Glomerular visceral epithelial cell (primary cell): ENCODE results near the gene DNAJC22.
"Not testable (repeated sequence)": the region's sequence is repeated elsewhere in the genome, so short reads cannot be mapped to it uniquely, and the experiment has no call there.

Experiments used
- DNase-seq: peaks from one replicate; pipeline ENCODE4 v3.0.0-alpha.2; 2016; ENCODE audit errors: extremely low spot score

Gene DNAJC22

DNA sequence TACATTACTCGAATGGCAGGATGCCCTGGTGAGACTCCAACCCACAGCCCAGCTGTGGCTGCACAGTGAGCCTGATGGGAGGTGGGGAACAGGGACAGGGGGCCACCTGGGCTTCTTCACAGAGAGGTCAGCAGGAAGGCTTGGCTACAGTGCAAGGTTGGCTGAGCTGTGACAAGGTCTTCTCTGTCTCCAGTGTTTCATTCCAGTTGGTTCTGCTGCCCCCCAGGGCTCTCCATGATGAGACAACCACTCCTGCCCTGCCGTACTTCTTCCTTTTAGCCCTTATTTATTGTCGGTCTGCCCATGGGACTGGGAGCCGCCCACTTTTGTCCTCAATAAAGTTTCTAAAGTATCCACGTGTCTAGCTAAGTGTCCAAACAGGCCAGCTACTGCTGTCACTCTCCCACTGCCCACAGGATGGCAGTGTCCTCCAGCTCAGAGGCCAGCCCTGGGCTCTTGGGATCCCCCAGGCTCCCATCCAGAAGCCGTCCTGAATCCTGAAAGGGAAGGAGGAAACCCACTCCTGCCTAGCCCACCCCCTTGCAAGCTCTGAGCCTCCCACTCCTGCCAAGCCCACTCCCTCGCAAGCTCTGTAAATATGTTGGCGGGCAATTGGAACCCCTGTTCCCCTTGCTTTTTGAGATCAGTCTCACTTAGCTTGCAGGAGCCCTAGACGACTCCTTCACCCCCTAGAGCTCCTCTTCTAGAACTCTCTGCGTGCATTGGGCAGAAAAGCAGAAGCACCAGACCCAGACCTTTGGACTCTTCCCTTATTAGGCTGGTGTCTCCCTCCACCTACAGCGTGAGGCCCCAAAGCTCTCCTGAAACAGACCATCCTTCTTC, 15.1 kb upstream of the DNAJC22 start:
- DNase-seq: peak; percentile 68

DNA sequence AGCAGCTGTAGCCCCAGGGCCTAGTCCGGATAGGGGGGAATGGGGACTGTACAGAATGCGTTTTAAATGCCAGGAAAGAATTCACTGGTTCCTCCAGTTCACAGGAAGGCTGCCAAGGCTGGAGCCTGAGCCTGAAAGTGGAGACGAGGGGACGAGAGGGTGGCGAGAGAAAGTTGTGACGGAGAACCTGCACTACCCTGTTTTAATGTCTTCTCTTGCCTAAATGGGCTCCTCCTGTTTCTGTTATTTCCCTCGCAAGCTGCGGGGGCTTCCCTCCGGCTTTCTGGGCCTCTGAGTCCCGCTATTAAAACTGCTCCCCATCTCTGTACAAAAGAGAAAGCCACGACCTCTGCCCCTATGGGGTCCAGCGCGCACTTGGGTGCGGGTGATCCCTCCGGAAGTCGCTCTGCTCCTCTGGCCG, 14.2 kb upstream of the DNAJC22 start:
- no peak for DNase-seq

GRCh38 chr12:49332891-49333371, 13.8 kb upstream of the DNAJC22 start:
- DNase-seq: no peak

DNA sequence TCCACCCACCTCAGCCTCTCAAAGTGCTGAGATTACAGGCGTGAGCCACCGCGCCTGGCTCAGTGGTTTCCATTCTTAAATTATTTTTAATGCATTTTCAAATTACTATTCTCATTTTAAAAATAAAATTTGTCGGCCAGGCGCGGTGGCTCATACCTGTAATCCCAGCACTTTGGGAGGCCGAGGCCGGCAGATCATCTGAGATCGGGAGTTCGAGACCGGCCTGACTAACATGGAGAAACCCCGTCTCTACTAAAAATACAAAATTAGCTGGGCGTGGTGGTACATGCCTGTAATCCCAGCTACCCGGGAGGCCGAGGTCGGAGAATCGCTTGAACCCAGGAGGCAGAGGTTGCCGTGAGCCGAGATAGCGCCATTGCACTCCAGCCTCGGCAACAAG, 12.9 kb upstream of the DNAJC22 start:
- not testable (repeated sequence) for DNase-seq

DNA sequence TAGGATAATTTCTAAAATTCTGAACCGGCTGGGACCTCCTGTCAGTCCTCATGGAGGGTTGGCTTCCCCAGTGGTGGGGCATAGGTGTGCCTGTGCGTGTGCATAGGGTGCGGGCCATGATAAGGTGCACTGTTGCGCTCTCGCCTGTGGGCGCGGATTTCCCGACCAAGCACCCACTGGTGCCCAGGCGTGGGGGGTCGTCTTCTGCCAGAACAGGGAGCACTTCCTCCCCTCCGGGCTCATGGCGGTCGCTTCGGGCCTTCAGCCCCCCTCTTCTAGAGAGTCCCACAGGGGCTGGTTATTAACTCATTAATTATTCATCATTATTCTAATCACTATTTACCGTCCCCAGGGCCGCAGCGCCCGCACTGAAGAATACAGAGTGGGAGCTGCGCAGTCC, 12.5 kb upstream of the DNAJC22 start:
- no peak for DNase-seq

DNA sequence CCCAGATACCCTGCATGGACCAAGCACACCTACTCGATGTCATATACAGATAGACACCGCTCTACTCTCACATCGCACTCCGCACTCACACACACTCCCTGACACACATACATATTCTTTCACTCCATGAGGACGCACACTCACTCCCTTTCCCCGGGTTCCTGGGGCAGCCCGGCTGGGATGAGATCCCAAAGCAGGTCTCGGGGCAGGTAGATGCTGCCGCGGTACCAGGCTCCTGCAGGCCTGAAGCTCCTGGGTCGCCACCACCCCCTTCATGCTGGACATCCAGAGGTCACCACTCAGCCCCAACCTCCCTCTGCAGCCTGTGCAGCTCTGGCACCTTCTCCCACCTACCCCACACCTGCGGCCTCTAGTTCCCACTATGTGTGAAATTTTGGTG, 12.0 kb upstream of the DNAJC22 start:
- no peak for DNase-seq

- DNase-seq: no peak
These were observed 11.4 kb upstream of the DNAJC22 start for GRCh38 chr12:49335118-49335954.

DNA sequence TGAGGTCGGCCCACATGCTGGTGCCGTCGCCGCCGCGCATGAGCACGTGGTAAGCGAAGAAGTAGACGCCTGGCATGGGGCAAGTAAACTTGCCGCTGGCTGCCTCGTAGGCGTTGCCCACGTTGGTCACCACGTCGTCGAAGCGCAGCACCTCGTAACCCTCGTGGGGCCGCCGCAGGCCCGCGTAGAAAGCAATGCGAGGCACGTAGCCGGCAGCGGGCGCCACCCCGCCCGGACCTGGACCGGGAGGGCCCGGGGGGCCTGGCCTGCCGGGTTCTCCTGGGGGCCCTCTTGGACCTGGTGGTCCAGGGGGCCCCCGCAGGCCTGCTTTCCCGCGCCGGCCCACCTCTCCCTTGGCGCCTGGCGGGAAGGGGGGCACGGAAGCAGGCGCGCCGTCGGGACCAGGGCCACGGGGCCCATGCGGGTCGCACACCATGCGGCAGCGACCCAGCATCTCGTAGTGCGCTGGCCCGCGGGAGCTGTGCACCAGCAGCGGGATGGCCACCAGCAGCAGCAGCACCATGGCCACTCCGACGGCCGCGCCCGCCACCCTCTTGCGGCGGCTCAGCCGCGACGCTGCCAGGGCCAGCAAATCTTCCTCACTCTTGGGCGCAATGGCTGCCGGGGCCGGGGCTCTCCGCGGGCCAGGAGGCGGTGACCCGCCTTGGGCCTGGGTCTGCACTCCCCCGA, 10.6 kb upstream of the DNAJC22 start:
- no peak for DNase-seq

DNA sequence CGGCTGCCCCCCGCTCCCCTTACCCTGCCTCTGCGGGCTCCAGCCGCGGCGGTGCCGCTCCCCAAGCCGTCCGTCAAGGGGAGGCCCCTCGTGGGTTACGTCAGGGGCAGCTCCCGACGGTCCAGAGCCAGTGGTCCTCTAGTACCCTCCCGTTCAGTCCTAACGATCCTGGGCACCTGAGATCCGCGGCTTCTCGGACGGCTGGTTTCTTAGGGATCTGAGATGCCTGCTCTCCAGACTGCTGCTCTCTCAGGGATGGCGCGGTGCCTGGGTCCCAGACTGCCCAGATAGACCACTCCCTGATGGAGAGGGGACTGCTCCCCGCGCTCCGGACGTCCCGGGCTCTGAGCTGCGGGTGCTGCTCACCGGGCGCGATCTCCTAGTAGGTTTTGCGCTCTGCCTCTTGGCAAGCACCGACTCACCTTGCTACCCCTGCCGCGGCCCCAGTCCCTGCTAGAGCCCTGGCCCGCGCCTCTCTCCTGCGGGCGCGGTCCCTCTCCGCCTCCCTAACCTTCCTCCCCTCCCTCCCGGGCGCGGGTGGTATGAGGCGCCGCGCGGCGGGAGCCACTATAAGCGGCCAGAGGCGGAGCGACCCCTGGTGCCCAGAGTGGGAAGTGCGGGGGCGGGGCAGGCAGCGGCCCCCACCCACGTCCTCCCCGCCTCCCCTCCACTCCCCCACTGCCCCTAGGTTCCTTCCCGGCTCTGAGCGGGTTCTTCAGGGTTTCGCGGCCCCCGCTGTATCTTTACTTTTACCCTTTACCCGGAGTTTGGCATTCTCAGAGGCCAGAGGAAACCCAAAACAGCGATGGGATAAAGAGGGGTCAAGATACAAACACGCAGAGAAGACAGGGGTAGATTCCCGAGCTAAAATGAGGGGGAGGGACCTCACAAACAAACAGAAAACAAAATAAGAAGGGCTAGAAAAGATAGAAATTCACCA, 9.8 kb upstream of the DNAJC22 start, which contains the start of gene C1QL4:
Gene C1QL4 (minus strand): TSS at position 544 of the 940 bp plus-strand sequence. CDS start 711 bp downstream, outside the sequence.
- DNase-seq: peak; percentile 81

DNA sequence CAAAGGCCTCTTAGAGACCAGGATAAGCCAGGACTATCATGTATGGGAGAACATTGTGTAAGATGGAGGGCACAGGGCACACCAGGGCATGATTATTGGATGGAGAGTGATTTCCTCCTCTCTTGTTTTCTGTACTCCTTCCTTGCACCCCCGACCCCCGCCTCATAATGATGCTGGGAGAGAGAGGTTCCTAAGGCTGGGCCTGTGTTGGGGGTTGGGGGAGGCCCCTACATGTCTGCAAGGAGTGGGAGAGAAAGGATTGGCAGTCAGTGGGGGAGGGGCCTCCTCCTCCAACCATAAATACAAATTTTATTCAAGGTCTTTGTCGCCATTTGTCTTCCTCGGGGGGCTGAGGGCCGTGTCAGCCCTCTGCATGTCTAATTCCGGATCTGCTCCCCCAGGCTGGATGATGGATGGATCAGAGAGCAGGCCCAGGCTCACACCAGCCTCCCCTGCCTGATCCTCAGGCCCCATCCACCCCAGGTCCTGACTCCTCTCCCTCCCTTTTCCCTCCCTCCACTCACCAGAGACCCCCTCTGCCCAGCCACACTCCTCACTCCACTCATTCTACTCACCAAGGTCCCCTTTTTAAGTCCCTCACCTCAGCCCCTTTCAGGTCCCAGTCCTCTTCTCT, 7.7 kb upstream of the DNAJC22 start:
- DNase-seq: no peak

- DNase-seq: no peak
These were observed 7.2 kb upstream of the DNAJC22 start for GRCh38 chr12:49339464-49339861.

DNA sequence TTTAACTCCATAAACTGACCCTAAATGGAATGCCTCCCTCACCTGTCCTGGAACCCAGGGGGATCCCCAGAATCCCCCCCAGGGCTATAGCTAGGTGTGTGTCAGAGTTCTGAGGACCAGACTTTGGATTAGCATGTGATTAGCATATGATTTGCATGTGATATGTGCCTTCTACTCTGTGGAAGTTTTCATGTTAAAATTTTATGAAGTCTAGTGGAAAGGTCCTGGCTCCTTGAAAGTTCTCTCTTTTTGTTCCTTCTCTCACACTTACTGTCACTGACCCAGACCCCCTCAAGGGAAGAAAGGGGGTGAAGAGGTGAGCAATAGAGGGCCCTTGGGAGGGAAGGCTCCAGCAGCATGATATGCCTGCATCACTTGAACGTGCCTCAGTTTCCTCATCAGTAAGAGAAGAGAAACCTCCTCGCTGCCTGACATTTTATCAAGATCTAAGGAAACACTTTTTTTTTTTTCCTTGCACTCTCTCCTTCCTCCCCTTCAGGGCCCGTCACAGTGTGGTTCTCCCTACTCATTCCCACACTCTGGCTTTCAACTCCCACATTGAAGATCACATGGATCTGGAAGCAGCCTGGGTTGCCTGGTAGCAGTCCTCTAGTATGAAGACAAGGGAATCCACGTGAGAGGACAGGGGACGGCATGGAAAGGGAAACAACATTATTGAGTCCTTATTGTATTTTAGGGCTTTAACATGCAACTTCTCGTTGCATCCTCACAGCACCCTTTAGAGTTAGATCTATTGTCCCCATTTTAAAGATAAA, 6.4 kb upstream of the DNAJC22 start:
- DNase-seq: no peak

GRCh38 chr12:49340971-49341776, 5.5 kb upstream of the DNAJC22 start:
- no peak for DNase-seq

DNA sequence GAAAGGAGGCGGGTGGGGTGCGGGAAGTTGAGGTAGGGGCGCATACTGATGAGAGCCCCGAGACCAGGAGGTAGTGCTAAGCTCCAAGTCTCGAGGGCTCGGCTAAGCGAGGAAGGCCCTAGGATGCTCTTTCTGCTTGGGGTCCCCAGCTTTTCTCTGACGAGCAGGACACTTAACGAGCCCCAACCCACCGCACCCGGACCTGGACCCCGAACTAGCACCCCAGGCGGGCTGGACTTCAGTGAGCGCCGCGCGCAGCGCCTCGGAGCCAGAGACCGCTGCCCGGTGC, 5.0 kb upstream of the DNAJC22 start:
- no peak for DNase-seq

GRCh38 chr12:49342066-49342913, 4.4 kb upstream of the DNAJC22 start:
- DNase-seq: peak; percentile 67

DNA sequence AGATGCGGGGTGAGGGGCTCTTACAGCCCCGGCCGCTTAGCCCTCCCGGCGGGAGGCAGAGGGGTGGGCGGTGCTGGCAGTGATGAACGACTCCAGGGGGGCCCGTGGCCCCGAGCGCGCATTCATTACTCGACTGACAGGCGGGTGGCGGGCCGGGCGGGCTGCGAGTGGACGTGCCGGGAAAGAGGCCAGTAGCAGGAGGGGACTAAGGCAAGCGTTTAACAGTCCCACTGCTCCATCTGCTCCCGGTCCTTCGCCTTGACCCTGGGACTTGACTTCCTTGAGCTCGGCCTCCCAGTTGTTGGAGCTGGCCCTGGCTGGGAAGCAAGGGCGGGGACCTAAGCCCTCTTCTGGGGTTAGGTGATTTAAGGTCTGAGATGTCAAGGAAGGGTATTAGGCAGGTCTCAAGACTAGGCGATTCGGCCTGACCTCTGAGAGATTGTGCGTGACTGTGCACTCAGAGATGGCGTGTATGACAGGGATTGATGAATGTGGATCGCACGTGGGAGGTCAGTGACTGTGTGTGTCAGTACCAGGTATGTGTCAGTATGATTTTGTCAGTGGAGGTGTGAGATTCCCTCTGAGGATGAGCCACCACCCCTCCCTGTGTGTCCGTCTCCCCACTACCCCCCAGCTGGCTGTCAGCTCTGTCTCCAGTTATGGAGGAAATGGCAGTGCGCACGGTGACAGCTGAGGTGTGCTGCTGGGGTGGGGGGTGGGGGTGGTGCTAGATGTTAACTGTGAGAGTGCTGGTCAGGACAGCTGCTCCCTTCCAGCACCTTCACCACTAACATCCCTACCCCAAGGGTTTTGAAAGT, 3.6 kb upstream of the DNAJC22 start:
- no peak for DNase-seq

DNA sequence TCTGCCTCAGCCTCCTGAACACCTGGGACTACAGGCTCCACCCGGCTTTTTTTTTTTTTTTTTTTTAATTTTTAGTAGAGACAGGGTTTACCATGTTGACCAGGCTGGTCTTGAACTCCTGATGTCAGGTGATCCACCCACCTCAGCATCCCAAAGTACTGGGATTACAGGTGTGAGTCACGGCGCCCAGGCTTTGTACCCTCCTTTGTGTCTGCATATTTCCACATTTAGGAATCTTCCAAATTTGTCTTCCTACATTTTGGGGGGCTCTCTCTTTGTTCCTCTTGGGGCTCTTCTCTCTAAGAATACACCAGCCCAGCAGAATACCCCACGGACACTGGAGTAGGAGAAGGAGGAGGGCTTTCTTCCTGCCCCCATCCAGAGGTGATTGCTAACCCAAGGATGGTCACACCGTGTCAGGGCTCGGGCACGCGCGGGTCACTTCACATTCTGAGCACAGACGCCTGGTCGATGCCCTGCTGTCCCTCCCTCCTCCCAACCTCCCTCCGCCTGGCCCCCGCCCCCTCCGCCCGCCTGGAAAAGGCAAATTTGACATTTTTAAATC, 2.1 kb upstream of the DNAJC22 start:
- no peak for DNase-seq
